ENCODE data around the gene THAP4.
"Not testable (repeated sequence)": the region's sequence is repeated elsewhere in the genome, so short reads cannot be mapped to it uniquely, and the experiment has no call there.

The THAP4 gene

GRCh38 chr2:241584436-241584835 lies 52.5 kb downstream of the THAP4 start:
- DNase-seq (ENCODE audit: low read depth, low spot score): peak; percentile 52

- DNase-seq (ENCODE audit: low read depth, low spot score): no peak
Observed at GRCh38 chr2:241582806-241583205, 54.2 kb downstream of the THAP4 start.

GRCh38 chr2:241582328-241582727 lies 54.6 kb downstream of the THAP4 start:
- no peak for DNase-seq (ENCODE audit: low read depth, low spot score)

- no peak for DNase-seq (ENCODE audit: low read depth, low spot score)
Observed at GRCh38 chr2:241579281-241579680, 57.7 kb downstream of the THAP4 start.

GRCh38 chr2:241577413-241578122 lies 59.4 kb downstream of the THAP4 start:
- no peak for DNase-seq (ENCODE audit: low read depth, low spot score)

GRCh38 chr2:241576293-241576654 lies 60.7 kb downstream of the THAP4 start:
- DNase-seq (ENCODE audit: low read depth, low spot score): no peak

- no peak for DNase-seq (ENCODE audit: low read depth, low spot score)
Observed at GRCh38 chr2:241575624-241576292, 61.2 kb downstream of the THAP4 start.

- DNase-seq (ENCODE audit: low read depth, low spot score): no peak
Observed at GRCh38 chr2:241574911-241575623, 61.9 kb downstream of the THAP4 start.

- no peak for DNase-seq (ENCODE audit: low read depth, low spot score)
Observed at GRCh38 chr2:241573741-241574140, 63.2 kb downstream of the THAP4 start.

- not testable (repeated sequence) for DNase-seq (ENCODE audit: low read depth, low spot score)
Observed at GRCh38 chr2:241572915-241573651, 63.9 kb downstream of the THAP4 start.

- no peak for DNase-seq (ENCODE audit: low read depth, low spot score)
Observed at GRCh38 chr2:241571821-241572620, 64.9 kb downstream of the THAP4 start.

GRCh38 chr2:241570961-241571581 lies 65.9 kb downstream of the THAP4 start:
- DNase-seq (ENCODE audit: low read depth, low spot score): no peak

- DNase-seq (ENCODE audit: low read depth, low spot score): no peak
Observed at GRCh38 chr2:241569831-241570281, 67.1 kb downstream of the THAP4 start.

- no peak for DNase-seq (ENCODE audit: low read depth, low spot score)
Observed at GRCh38 chr2:241568726-241569125, 68.2 kb downstream of the THAP4 start.

GRCh38 chr2:241567776-241568175 lies 69.2 kb downstream of the THAP4 start:
- no peak for DNase-seq (ENCODE audit: low read depth, low spot score)

- DNase-seq (ENCODE audit: low read depth, low spot score): not testable (repeated sequence)
Observed at GRCh38 chr2:241567266-241567665, 69.7 kb downstream of the THAP4 start.

GRCh38 chr2:241566468-241566867 lies 70.5 kb downstream of the THAP4 start:
- DNase-seq (ENCODE audit: low read depth, low spot score): no peak

GRCh38 chr2:241566021-241566420 lies 70.9 kb downstream of the THAP4 start:
- not testable (repeated sequence) for DNase-seq (ENCODE audit: low read depth, low spot score)

- DNase-seq (ENCODE audit: low read depth, low spot score): no peak
Observed at GRCh38 chr2:241565411-241565810, 71.5 kb downstream of the THAP4 start.

- DNase-seq (ENCODE audit: low read depth, low spot score): no peak
Observed at GRCh38 chr2:241564596-241565410, 72.2 kb downstream of the THAP4 start.
